GM19035 (cell line): ENCODE measurements around the gene SH2D7.

Experiments
- ATAC-seq: cut with Tn5 transposase; IDR thresholded peaks from one replicate; pipeline ENCODE4 v1.9.1; 2021; ENCODE audit not compliant: unreplicated experiment

SH2D7 gene

DNA sequence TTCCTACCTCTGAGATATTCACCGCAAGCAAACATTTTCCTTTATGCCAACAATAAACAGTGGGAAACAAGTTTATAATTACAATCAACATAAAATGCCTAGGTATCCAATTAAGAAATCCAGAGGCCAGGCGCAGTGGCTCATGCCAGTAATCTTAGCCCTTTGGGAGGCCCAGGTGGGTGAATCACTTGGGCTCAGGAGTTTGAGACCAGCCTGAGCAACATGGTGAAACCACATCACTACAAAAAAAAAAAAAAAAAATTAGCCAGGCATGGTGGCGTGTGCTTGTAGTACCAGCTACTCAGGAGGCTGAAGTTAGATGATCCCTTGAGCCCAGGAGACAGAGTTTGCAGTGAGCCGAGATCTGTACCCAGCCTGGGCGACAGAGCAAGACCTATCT lies 32.1 kb upstream of the SH2D7 start:
- ATAC-seq: no peak

DNA sequence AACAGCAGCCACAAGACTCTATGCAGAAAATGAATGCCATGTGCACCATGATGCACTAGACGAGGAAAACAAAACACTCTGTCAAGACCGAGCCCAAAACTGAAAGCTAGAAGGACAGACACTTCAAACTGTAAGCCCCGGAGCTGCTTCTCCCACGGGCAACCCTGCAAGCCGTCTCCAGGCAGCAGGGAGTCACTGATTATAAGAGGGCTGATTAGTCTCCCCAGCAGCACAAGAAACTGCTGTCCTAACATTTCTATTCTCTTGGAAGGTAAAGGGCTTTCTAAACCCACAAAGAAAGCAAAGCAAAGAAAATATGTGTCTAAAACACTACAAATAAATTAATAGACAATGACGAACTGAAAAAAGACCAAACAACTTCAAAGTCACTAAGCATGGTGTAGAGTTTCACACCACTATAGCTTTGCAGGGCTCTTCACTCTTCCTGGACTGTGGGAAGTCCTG lies 30.4 kb upstream of the SH2D7 start:
- no peak for ATAC-seq

DNA sequence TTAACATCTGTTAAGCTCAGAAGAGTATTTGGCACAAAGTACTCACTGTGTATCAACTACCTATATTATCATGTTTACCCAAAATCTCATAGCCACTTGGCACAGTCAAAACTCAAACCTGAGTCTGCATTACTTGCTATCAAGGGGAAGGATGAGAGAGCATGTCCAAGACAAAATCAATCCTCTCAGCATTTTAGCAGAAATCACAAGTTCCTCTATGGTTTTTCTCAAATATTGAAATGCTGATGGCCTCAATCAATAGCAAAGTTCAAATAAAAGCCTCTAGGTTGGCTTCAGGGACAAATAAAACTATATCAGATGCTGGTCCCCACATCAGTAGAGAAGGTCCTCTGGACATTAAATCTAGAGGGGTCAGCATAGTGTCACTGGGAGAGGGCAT lies 29.1 kb upstream of the SH2D7 start:
- ATAC-seq: no peak

DNA sequence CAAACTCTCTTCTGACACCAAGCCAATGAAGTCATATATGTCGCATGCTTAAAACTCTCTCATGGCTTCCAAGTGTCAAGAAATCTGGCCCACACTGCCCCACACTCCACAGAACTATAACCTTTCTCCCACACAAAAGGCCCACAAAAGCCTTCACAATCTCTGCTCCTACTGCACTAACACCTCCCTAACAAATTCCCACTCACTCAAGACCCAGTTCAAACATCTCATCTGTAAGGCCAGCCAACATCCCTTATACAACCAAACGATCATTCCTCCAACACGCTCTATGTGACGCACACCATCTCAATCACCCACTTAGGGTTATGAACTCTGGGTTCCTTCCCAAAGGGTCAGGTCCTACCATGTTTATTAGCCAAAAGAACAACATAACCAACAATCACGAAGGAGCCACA lies 28.4 kb upstream of the SH2D7 start:
- no peak for ATAC-seq

DNA sequence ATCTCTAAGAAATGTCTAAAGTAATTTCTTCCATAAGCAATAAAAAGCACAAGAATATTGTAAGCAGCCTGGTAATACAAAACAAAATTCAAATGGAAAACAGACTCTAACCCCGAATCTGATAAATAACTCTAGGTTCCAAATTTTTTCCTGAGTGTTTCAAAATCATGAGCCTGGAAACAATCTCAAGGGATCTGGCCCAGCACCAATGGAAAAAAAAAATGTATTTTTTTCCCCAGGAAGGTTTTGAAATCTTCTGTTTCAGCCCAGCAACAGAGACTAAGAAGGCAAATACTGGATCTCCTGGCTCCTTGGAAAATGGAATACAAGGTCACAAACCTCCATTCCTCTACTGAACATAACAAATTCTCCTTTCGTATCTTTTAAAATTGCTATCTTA lies 27.8 kb upstream of the SH2D7 start:
- no peak for ATAC-seq

DNA sequence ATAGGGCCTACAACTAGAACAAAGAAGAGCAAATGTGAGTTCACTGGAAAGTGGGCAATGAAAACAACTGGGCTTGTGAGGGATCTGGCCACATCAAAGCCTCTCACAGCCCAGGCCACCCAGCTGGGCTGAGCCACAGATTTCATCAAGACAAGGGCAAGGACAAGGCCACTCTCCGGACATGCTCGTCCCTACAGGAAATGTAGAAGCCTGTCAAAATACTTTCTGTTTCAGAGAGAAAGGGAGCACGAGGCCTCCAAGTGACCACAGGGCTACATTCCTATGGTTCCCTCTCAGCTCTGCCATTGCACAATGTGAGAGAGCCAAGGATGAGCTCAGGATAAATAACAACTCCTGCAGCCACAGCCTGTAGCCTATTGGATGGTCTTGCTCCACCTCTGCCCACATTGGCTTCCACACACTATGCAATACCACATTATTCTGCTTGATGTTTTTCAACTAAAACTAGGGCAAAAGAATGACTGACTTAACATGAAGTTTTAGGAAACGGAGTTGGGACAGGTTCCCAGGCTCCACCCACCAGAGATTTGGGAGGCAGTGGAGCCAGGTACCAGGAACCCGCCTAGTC lies 27.0 kb upstream of the SH2D7 start:
- no peak for ATAC-seq

DNA sequence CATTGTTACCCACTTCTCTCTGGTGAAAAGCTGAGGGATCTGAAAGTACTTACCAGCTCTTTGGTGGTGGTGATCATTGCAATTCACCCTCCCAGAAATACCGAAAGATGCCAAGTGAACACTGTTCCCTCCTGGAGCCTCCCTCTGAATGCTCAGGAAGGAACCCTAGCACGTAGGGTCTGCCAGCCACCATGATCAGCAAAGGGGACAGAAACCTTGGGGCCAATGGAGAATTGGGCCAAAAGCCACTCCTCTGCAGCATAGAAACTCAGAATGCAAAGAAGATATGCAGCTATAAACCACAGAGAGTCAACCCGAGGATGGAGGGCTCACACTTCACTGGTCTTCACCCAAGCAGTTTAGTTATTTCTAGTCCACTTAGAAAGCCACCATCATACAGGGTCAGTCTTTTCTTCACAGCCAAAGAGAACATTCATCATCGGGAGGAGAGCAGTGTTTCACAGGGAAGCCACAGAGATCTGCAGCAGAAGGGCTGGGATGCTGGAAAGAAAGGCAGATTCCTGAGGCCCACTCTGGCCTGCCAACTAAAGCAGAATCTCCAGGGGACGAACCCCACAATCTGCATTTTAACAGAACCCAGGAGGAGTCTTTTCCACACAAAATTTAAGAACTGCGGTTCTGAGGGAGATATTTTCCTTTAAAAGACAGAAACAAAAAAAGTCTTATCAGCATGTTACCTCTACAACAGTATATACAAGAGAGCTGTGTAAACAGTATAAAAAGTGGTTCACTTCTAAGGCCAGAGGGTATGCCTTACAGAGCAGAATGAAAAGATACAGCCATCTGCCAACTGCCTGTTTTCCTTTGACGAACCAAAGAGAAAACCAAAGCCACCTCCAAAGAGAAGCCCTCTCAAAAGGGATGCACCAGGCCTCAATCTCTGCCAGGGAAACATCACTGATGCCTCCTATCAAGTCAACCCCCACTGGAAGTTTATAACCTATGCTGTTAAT lies 26.1 kb upstream of the SH2D7 start:
- peak; percentile 53 for ATAC-seq

DNA sequence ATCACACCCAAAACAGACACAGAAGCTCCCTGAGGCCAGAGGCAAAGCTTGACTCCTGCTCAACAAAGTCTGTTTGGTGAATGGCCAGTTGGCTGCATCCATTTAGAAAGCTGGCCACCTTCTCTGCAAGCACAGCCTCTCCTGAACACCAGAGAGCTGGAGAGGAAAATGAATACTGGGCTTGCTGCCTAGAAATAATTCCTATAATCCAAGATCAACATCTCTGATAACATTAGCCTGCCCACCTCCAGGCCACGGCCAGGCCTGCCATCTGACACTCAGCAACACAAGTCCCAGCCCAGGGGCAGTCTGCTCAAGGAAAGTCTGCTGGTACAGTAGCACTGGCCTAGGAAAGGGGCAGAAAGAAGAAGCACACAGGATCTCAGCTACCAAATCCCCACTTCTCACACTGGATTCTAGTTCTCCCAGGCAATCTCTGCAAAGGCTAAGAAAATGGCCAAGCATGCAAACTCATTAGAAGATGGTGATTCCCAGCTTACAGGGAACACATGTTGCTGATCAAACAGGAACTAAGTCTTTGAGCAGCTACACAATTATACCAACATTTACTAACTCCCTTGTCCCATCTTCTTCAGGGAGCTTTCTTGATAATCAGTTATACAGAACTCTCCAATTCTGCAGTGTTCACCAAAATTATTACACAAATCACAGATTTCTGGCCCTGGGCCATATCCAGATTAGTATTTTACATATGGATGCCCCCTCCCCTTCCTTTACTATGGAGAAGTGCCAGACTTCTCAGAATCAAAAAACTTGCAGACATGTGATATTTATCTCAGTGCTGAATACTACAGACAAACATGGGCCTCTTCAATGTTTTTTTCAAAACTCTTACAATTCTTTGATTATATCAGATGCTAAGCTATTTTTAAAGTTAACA lies 24.8 kb upstream of the SH2D7 start:
- ATAC-seq: no peak

DNA sequence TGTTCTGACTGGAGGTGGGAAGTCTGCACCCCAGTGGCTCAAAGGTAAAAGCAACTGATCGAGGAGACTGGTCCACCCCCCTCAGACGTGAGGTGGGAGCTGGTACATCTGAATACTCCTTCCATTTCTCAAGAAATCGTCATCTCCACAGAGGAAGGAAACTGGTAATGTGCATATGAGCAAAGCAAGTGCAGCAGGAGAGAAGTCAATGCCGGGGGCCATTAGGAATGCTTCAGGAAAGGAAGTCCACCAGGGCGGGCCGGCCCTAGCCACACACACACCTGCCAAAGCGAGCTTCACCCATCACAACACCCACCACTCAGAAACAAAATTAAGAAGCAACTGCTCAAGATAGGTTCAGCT lies 23.3 kb upstream of the SH2D7 start:
- ATAC-seq: no peak

DNA sequence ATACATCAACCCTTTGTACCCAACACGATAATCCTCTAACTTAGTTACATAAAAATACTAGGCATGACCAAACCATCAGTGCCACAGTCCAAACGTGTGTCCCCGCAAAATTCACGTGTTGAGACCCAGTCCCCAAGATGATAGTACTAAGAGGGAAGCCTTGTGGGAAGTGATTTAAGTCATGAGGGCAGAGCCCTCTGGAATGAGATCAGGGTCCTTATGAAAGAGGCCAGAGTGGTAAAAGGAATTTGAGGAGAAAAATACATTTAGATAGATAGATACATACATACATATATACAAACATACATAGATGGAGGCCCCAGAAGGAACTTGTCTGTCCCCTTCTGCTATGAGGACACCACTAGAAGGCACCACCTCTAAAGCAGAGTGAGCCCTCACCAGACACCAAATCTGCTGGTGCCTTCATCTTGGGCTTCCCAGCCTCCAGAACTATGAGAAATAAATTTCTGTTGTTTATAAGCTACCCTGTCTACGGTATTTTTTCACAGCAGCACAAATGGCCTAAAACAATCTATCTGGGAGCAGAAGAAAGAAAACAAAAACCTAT lies 22.8 kb upstream of the SH2D7 start:
- ATAC-seq: no peak

DNA sequence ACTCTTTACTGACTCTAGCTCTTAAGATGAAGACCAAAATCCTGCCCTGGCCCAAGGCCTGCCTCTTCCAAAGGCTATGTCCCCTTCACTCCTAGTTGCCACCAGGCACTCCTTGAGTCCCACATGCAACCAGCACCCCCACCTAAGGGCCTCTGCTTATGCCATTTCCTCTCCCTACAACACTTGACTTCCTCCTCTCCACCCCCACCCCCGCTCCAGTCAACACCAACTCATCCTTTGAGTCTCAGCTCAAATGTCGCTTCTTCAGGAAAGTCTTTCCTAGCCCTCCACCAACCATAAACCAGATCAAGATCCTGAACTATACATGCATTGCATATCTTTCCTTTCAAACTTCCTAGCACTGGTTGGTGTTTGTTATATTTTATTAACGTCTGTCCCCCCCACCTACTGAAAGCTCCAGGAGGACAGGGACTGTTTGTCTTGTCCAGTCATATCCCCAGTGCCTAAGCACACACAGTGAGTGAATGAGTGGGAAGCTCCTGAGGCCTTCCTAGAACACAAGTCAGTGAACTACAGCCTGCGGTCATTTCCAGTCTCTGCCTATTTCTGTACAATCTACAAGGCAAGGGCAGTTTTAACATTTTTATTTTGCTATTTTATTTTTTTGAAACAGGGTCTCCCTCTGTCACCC lies 22.2 kb upstream of the SH2D7 start:
- no peak for ATAC-seq

DNA sequence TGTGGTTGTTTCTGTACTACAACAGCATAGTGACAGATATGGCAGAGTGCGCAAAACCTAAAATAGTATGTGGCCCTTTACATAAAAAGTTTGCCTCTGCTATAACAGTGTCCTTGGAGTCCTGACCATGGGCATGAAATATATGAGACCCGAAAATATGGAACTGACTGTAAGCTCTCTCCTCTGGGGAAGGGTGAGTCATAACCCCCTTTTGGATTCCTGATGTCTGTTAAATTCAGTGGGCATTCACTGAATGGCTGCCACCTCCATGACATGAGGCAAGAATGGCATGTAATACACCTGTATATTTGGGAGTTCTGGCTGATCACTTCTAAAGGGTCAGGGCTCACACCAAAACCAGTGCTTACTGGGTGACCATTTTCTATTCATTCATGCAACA lies 21.0 kb upstream of the SH2D7 start:
- no peak for ATAC-seq

DNA sequence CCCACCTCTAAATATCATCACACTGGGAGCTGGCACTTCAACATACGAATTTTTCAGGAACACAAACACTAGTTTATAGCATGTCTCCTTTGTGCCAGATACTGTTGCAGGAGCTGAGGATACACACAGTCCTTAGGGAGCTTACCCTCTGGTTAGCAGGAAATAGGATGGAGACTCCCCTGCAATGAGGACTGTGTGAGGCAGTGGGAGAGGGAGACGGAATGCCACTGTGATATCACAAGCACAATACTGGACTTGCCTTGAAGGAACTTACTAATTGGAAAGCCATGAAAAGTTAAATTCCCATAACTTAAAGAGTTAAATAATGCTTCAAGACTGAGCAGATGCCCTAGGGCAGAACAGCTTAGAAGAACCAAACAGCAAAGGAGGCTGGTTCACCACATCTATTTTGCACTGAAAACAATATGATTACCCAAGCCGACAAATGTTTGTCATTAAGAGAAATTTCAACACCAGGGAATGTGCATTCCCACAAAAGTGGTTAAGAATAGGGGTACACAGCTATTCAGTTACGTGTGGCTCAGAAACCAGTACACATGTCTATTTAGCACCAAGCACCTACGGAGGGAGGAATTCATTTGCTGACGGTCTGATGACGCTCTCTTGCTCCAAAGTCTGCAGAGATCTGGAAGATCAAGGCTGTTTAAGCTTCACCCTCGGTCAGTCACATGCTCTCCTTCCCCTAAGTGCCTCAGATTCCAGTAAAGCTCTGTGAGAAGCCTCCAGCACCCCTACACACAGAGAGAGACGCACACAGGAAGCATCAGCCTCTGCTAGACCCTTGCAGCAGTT lies 20.1 kb upstream of the SH2D7 start:
- no peak for ATAC-seq

DNA sequence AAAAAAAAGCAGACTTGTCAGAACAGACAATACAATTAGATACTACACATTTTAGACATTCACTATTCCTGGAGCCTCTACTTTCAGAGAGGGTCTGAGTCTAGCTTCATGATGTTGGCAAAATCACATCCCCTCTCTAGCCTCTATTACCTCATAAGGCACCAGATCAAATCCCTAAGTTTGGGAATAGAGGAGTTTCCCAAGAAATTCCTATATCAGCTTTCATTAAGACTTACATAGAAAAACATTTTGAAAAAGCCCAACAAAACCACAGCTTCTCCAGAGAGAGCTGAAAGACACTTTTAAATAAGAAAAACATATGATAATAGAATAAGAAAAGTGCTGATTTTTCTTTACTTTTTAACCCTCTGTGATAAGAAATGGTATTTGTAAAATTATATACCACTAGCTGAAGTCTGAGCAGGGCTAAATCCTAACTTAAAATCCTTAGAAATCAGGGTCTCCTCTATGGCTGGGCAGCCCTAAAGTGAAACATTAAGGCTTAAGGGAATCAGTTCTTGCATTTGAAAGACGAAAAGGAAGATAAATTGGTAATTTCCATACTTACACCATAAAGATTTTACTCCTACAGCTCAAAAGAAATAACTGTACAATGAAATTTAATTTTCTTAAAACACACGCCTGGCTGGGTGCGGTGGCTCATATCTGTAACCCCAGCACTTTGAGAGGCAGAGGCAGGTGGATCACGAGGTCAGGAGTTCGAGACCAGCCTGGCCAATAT lies 19.1 kb upstream of the SH2D7 start:
- ATAC-seq: no peak

DNA sequence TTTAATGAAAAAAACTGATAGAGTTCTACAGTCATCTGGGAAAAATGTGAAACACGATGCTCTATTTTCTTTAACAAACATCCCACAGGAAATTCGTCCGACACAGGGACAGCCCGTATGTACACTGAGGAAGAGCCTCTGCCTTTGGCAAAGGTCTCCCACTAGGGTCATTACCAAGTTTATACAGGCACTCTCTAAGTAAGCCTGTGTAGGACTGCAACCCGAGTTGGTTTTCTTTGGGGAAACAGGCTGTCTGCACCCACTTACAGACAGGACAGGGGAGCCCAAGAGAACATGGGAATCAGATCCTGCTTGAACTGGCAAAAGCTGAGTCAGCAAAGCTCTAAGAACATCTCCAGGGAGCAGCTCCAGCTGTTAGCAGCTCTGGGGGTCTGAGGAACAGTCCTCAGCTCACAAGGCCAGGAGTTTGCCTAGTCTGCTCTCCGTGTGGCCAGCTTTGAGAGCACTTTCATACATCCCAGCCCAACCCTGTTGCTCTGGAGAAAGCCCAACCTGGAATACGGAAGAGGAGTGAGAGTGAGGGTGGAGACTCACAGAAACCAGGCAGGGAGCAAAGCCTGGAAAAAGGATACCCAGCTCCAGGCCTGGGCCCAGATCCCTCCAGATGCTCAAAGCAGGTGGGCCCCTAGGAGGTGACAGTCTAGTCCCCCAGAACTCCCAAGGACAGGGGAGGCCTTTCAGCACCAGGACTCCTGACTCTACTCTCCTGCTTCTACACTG lies 16.7 kb upstream of the SH2D7 start:
- no peak for ATAC-seq

DNA sequence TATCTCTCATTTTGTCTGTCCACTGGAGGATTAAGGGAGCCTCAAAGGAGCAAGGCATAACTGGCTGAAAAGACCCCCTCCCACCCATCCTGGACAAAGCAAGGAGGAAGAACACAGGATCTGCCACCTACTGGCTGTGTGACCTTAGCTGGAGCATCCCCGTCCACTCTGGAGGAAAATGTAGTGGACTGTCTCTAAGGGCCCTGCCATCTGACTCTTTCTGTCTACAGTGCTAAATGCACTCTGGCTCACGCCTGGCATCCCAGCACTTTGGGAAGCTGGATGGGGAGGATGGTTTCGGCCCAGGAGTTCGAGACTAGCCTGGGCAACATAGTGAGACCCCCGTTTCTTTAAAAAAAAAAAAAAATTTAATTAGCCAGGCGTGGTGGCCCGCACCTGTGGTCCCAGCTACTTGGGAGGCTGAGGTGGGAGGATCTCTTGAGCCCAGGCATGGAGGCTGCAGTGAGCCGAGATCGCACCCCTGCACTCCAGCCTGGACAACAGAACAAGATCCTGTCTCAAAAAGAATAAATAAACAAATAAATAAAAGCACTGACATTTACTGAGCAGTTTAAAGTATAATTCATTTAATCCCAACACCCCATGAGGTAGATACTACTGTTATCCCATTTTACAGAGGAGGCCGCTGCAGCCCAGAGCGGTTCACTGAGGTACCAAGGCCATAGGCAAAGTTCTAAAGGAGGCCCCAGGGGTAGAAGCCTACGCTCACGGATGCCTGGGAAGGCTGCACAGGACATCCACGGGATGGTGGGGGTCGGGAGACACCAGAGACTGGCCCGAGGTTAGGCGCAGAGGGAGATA lies 15.9 kb upstream of the SH2D7 start:
- no peak for ATAC-seq

DNA sequence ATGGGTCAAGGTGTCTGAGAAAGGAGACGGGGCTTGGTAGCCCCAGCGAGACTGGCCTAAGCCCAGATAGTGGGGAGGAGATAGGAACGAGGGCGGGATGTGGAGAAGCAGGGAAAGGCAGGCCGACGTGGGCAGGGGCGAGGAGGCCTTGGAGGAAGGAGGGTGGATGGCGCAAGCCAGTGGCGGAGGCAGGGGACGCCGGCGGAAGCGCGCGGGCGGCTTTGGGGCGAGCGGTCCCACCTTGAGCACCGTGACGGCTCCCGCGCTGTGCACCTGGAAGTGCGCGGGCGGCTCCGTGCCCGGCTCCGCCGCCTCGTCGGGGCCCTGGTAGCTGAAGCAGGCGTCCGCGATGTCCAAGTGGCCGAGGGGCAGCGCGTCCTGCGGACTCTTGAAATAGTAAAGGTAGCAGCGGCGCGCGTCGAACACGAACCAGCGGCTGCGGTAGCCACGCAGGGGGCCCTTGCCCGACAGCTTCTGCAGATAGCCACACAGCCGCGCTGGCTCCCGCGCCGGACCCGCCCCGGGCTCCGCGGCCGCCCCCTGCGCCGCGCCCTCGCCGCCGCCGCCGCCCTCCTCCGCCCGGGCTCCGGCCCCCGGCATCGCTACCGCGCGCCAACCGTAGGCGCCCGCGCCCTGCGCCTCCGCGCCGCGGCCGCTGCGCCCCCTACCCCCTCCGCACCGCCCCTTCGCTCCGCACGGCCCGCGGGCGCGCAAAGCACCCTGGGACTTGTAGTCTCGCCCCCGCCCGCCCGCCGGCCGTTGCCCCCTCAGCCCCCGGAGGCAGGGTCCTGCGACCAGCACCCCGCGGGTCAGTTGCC lies 15.1 kb upstream of the SH2D7 start, which contains the start of gene TBC1D2B:
TBC1D2B (minus strand) TSS at position 659 of the 818 bp plus-strand sequence; CDS start at position 600, 59 bp downstream.
- ATAC-seq: peak; percentile 76
